ENCODE measurements around the gene CSRNP3.

DNA sequence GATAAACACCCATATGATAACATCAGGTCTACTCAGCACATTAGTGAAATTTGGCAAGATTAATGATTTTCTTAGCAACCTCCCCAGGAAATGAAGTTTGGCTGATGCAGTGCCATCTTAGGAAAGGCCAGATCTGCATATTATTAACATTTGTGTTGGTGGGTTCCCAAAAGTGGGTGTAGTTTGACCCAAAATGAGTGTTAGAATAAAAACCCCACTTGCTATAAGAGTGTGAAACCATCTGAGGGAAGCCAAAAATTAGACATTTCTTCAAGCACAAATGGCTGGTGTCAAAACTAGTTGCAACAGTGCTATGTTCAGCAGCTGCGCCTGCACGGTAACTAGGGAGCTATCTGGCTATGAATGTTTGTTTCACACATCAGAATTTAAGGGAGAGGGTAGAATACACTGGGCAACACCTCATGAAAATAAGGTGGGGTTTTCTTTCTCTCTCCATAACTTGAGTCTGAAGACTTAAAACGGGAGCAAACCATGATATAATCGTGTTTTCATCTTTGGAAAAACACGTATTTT lies 15.9 kb upstream of the CSRNP3 start:
- TF ChIP-seq, protein P1, sequence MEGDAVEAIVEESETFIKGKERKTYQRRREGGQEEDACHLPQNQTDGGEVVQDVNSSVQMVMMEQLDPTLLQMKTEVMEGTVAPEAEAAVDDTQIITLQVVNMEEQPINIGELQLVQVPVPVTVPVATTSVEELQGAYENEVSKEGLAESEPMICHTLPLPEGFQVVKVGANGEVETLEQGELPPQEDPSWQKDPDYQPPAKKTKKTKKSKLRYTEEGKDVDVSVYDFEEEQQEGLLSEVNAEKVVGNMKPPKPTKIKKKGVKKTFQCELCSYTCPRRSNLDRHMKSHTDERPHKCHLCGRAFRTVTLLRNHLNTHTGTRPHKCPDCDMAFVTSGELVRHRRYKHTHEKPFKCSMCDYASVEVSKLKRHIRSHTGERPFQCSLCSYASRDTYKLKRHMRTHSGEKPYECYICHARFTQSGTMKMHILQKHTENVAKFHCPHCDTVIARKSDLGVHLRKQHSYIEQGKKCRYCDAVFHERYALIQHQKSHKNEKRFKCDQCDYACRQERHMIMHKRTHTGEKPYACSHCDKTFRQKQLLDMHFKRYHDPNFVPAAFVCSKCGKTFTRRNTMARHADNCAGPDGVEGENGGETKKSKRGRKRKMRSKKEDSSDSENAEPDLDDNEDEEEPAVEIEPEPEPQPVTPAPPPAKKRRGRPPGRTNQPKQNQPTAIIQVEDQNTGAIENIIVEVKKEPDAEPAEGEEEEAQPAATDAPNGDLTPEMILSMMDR (IDR thresholded peaks at IDR 0.05) = no peak
- TF ChIP-seq POLR2AphosphoS5 (IDR thresholded peaks at IDR 0.05) (no peak), POLR2A (IDR thresholded peaks at IDR 0.05) (no peak)
